Measurements from ENCODE around the gene C2CD4C. TPM values are rescaled to one million over a fixed set of nuclear protein-coding genes. Genes with fewer than 3 reads are reported as not detected.

The C2CD4C gene
- total and polyA plus RNA-seq, 10 of the 15 experiments (the other 5 are each of a cell fraction or from before 2014, with no cell fraction given): not detected

DNA sequence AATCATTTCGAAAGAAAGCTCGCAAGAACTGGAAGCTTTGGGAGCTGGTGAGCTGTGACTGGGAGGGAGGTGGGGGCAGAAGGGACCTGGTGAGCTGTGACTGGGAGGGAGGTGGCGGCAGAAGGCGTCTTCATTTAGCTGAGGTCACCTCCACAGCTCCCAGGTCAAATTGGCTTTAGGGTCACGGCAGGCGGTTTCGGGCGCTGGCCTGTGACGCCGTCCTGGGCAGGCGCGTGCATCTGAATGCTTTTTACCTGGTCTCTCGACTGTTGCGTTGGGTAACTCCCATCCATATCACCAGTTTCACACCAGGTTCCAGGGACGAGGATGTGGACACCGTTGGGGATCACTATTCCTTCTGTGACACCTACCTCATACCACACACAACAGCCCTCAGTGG is 29.2 kb downstream of the C2CD4C start:
- Histone ChIP-seq H3K79me2 (ENCODE audit: control insufficient read depth, insufficient read depth, low read length) (no peaks in the 10 kb centered on the region), H3K9me3 (replicated peaks; ENCODE audit: control insufficient read depth, insufficient read depth, low read length) (no peaks in the 10 kb centered on the region; the same call in 2 of the 3 replicates), H3K27ac (ENCODE audit: control insufficient read depth, insufficient read depth) (no peak overlapping the region), H3K4me3 (no peak overlapping the region), H2AFZ (ENCODE audit: control insufficient read depth, low read depth, low read length) (no peak overlapping the region), H3K27me3 (replicated peaks in 1 of 2; ENCODE audit: control insufficient read depth in 2 of 2, insufficient read depth in 2 of 2, low read length in 1 of 2) (no peaks in the 10 kb centered on the region), H3K9ac (ENCODE audit: control insufficient read depth, insufficient read depth, low read length) (no peak overlapping the region), H3K4me1 (ENCODE audit: control insufficient read depth, insufficient read depth, low read length) (peaks cover 20% of the 10 kb centered on the region), H4K20me1 (ENCODE audit: control insufficient read depth, insufficient read depth) (no peaks in the 10 kb centered on the region), H3K4me2 (ENCODE audit: control insufficient read depth, insufficient read depth) (no peak overlapping the region), H3K36me3 (ENCODE audit: control insufficient read depth in 2 of 2, insufficient read depth in 2 of 2, low read length in 1 of 2) (no peaks in the 10 kb centered on the region)
- FAIRE-seq (no peak), ATAC-seq (no peak), DNase-seq (ENCODE audit: low read depth, low spot score) (no peak)
- SMC1A ChIA-PET (ENCODE audit: uncharacterized antibody, unreplicated experiment): no interaction called here
- BruUV-seq (replicated peaks): no TSS peak
- in situ Hi-C loops (cut with MboI) (no loop called here), intact Hi-C loops (cut with micrococcal nuclease; ENCODE audit: unreplicated experiment) (no loop called here)
- WGBS (ENCODE audit: insufficient coverage, insufficient replicate concordance, low lambda C conversion rate, missing lambda C conversion rate): 75% methylated on average over 14 of the region's 16 CpGs
- POLR2A ChIA-PET: no interaction called here
- TF ChIP-seq, protein P1, sequence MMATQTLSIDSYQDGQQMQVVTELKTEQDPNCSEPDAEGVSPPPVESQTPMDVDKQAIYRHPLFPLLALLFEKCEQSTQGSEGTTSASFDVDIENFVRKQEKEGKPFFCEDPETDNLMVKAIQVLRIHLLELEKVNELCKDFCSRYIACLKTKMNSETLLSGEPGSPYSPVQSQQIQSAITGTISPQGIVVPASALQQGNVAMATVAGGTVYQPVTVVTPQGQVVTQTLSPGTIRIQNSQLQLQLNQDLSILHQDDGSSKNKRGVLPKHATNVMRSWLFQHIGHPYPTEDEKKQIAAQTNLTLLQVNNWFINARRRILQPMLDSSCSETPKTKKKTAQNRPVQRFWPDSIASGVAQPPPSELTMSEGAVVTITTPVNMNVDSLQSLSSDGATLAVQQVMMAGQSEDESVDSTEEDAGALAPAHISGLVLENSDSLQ (IDR thresholded peaks at IDR 0.05): no peak
- TF ChIP-seq PAX5 (IDR thresholded peaks at IDR 0.05; ENCODE audit: borderline replicate concordance, low read depth, low read length): peak; percentile 26; the same call in 1 of the 2 replicates
- RAD21 ChIA-PET (ENCODE audit: unreplicated experiment): no interaction called here
- CTCF ChIA-PET: interaction anchor here (1.1 kb wide), 1 partner anchor 127 kb away, joined by 3 read pairs; no protein-coding TSS in a partner anchor

DNA sequence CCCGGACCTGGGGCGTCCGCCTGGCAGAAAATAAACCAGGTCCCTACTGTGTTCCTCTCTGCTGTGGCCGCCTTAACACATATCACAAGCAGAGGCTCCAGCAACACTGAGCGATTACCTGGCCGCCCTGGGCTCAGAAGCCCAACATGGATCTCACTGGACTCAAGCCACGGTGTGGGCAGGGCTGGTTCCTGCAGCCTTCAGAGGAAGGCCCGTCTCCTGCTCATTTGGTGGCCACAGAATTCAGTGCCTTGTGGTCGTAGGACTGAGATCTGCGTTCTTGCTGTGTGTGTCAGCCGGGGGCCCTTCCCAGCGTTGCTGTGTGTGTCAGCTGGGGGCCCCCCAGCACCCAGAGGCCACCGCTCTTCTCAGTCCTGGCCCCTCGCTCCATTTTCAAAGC is 30.2 kb downstream of the C2CD4C start:
- SMC1A ChIA-PET (ENCODE audit: uncharacterized antibody, unreplicated experiment): no interaction called here
- H3K27ac ChIP-seq (ENCODE audit: control insufficient read depth, insufficient read depth): no peak overlapping the region
- intact Hi-C loops (cut with micrococcal nuclease; ENCODE audit: unreplicated experiment) (no loop called here), in situ Hi-C loops (cut with MboI) (no loop called here)
- H3K4me3 ChIP-seq: no peak overlapping the region
- H3K27me3 ChIP-seq (replicated peaks in 1 of 2; ENCODE audit: control insufficient read depth in 2 of 2, insufficient read depth in 2 of 2, low read length in 1 of 2): no peaks in the 10 kb centered on the region
- H3K79me2 ChIP-seq (ENCODE audit: control insufficient read depth, insufficient read depth, low read length): no peaks in the 10 kb centered on the region
- DNase-seq (ENCODE audit: low read depth, low spot score): no peak
- no TSS peak for BruUV-seq (replicated peaks)
- ATAC-seq: no peak
- H3K36me3 ChIP-seq (ENCODE audit: control insufficient read depth in 2 of 2, insufficient read depth in 2 of 2, low read length in 1 of 2): no peaks in the 10 kb centered on the region
- RAD21 ChIA-PET (ENCODE audit: unreplicated experiment): no interaction called here
- H3K9me3 ChIP-seq (replicated peaks; ENCODE audit: control insufficient read depth, insufficient read depth, low read length): no peaks in the 10 kb centered on the region; the same call in 2 of the 3 replicates
- no peak overlapping the region for H2AFZ ChIP-seq (ENCODE audit: control insufficient read depth, low read depth, low read length)
- H3K9ac ChIP-seq (ENCODE audit: control insufficient read depth, insufficient read depth, low read length): no peak overlapping the region
- H3K4me2 ChIP-seq (ENCODE audit: control insufficient read depth, insufficient read depth): no peak overlapping the region
- TF ChIP-seq ATF7 (IDR thresholded peaks at IDR 0.05; ENCODE audit: low read depth): no peak
- no peak for TF ChIP-seq SPI1 (IDR thresholded peaks at IDR 0.05; ENCODE audit: borderline replicate concordance, insufficient read depth, low read depth, low read length)
- TF ChIP-seq PAX8 (IDR thresholded peaks at IDR 0.05): no peak
- TF ChIP-seq YY1 (IDR thresholded peaks at IDR 0.05; ENCODE audit: low read depth, low read length): no peak
- no peak for TF ChIP-seq EGR1 (IDR thresholded peaks at IDR 0.05; ENCODE audit: borderline replicate concordance in 1 of 2, low read depth in 2 of 2, low read length in 2 of 2)
- TF ChIP-seq BACH1 (IDR thresholded peaks at IDR 0.05; ENCODE audit: borderline replicate concordance): no peak
- TF ChIP-seq SUZ12 (IDR thresholded peaks at IDR 0.05; ENCODE audit: unreplicated experiment): no peak
- TF ChIP-seq IRF3 (IDR thresholded peaks at IDR 0.05): no peak
- TF ChIP-seq ZBTB4 (CRISPR knock-in tag; IDR thresholded peaks at IDR 0.05): no peak
- no peak for TF ChIP-seq RELA (IDR thresholded peaks at IDR 0.05; ENCODE audit: borderline replicate concordance, partially characterized antibody)
- no peak for TF ChIP-seq CREM (IDR thresholded peaks at IDR 0.05; ENCODE audit: low read depth)
- no peak for FAIRE-seq
- 44% methylated on average over 14 of the region's 14 CpGs for WGBS (ENCODE audit: insufficient coverage, insufficient replicate concordance, low lambda C conversion rate, missing lambda C conversion rate)
- CTCF ChIA-PET: no interaction called here
- H4K20me1 ChIP-seq (ENCODE audit: control insufficient read depth, insufficient read depth): no peaks in the 10 kb centered on the region
- H3K4me1 ChIP-seq (ENCODE audit: control insufficient read depth, insufficient read depth, low read length): peaks cover 10% of the 10 kb centered on the region
- POLR2A ChIA-PET: no interaction called here
